HG03196 (cell line): ENCODE results near the gene HNRNPCL1.
"Not testable (repeated sequence)": the region's sequence is repeated elsewhere in the genome, so short reads cannot be mapped to it uniquely, and the experiment has no call there.

Source experiments
- ATAC-seq: cut with Tn5 transposase; IDR thresholded peaks from one replicate; pipeline ENCODE4 v1.9.1; 2021; ENCODE audit not compliant: unreplicated experiment

The HNRNPCL1 gene

DNA sequence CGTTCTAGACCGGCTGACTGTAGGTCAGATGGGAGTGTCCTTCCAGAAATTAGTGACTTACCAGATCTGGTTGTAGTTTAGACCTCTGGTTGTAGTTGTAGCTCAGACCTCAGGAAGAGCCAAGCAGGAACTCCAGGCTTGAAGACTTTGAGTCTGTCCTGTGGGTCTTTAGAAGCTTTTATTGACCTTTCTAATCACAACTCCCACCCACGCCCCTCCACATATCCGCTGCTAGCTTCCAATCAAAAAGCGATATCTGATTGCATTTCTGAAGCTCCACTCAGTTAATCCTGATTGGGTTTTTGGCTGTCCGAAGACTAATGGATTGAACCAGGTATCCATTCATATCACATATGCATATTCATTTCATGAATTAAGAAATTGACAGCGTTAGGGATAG, at the start of gene HNRNPCL1:
TSS of gene HNRNPCL1 (minus strand) at position 101 of the 400 bp plus-strand sequence. CDS start 431 bp downstream, outside the sequence.
- not testable (repeated sequence) for ATAC-seq

DNA sequence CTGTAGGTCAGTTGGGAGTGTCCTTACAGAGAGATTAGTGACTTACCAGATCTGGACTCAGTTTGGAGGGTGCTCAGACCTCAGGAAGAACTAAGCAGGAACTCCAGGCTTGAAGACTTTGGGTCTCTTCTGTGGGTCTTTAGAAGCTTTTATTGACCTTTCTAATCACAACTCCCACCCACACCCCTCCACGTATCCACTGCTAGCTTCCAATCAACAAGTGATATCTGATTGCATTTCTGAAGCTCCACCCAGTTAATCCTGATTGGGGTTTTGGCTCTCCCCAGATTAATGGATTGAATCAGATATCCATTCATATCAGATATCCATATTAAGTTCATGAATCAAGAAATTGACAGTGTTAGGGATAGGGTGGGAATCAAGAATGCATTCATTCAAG, 49.6 kb upstream of the HNRNPCL1 start, which contains the start of gene PRAMEF10:
TSS of gene PRAMEF10 (minus strand) at position 101 of the 400 bp plus-strand sequence. CDS start 2,423 bp downstream, outside the sequence.
- ATAC-seq, result not testable (repeated sequence)

DNA sequence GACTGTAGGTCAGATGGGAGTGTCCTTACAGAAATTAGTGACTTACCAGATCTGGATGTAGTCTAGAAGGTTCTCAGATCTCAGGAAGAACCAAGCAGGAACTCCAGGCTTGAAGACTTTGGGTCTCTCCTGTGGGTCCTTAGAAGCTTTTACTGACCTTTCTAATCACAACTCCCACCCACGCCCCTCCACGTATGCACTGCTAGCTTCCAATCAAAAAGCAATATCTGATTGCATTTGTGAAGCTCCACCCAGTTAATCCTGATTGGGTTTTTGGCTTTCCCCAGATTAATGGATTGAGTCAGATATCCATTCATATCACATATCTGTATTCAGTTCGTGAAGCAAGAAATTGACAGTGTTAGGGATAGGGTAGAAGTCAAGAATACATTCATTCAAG, 37.6 kb upstream of the HNRNPCL1 start, which contains the start of gene PRAMEF4:
TSS of gene PRAMEF4 (minus strand) at position 101 of the 400 bp plus-strand sequence. CDS start 2,807 bp downstream, outside the sequence.
- ATAC-seq, result not testable (repeated sequence)

DNA sequence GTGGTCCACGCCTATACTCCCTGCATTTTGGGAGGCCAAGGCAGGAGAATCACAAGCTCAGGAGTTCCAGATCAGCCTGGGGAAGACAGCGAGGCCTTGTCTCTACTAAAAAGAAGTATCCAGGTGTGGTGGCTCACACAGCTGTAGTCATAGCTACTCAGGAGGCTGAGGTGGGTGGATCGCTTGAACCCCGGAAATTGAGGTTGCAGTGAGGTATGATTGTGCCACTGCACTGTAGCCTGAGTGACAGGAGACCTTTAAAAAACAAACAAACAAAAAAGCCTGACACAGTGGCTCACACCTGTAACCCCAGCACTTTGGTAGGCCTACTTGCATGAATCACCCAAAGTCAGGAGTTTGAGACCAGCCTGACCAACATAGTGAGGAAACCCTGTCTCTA, 29.9 kb upstream of the HNRNPCL1 start:
- ATAC-seq, result not testable (repeated sequence)

DNA sequence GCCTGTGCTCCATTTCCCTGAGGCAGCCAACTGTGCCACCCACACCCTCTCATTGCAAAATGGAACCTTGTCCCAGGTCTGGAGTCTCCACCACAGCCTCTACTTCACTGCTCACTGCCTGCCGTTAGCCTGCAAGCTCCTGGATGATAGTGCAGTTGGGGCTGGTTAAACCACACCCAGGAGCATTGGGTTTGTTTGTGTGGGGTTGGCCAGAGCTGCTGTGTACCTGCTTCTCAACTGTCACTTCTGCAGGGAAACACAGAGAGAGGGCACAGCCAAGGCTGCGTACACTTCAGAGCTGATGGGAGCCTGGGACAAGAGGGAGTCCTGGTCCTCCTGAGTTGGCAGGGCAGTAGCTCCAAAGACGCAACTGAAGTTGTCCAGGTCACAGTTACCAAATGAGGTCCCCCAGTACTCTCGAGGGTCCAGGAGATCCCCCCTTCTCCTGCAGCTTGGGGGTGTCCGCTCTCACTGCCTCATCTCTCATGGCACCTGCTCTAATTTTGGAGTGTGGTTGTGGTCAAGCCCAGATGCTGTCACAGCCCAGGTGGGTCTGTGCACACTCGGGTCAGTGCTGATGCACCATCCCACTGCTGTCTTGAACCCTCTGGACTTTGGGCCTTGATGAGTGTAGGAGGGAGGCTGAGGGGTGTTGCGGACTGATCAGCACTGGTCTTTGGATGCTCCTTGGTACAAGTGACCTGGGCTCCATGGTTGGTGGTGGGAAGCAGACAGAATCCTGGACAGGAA, 14.8 kb upstream of the HNRNPCL1 start:
- ATAC-seq, result not testable (repeated sequence)

DNA sequence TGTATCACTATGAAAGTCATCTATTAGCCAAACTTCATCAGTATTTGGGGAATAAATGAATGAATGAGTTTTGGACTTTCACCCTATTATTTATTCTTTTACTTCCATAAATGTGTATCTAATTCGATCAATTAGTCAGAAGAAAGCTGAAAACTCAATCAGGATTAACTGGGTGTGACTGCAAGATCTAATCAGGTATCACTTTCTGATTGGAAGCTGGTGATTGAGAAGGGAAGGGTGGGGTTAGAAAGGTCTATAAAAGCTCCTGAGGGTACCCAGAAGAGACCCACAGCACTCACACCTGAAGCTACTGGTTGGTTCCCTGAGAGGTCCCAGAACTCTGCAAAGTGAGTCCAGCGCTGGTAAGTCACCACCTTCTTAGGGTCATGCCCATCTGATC, 8.3 kb upstream of the HNRNPCL1 start, which contains the start of gene PRAMEF2:
TSS of gene PRAMEF2 (plus strand) at position 301 of the 400 bp plus-strand sequence. CDS start 1,924 bp downstream, outside the sequence.
- not testable (repeated sequence) for ATAC-seq

DNA sequence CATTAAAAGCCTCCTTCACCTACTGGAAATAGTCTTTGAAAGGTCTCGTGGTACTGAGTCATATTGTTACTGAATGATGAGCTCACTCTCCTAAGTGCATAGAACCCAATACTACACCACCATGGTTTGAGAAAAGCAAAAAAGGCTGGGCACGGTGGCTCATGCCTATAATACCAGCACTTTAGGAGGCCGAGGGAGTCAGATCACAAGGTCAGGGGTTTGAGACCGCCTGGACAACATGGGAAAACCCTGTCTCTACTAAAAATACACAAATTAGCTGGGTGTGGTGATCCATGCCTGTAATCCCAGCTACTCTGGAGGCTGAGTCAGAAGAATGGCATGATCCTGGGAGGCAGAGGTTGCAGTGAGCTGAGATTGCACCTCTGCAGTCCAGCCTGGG, 3.3 kb upstream of the HNRNPCL1 start:
- no peak for ATAC-seq

DNA sequence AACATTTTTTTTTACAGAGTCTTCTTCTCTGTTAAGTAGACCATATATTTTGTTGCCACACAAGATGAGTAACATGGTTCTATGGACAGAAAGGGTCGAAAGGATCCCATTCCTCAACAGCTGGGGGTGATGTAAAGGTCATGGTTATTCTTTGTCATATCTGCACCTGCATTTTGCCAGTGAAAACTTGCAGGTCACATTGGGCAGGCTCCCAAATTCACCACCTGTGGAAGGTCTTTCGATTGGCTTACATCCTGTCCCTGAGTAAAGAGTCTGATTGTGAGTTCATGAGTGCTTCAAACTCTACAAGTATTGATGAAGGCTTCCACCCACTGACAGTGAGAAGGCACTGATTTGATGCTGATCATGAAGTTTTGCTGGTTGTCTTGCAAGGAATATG, 15.3 kb downstream of the HNRNPCL1 start:
- ATAC-seq, result not testable (repeated sequence)

DNA sequence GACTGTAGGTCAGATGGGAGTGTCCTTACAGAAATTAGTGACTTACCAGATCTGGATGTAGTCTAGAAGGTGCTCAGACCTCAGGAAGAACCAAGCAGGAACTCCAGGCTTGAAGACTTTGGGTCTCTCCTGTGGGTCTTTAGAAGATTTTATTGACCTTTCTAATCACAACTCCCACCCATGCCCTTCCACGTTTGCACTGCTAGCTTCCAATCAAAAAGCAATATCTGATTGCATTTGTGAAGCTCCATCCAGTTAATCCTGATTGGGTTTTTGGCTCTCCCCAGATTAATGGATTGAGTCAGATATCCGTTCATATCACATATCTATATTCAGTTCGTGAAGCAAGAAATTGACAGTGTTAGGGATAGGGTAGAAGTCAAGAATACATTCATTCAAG, 17.2 kb downstream of the HNRNPCL1 start, which contains the start of gene PRAMEF11:
TSS of gene PRAMEF11 (minus strand) at position 101 of the 400 bp plus-strand sequence. CDS start 2,621 bp downstream, outside the sequence.
- ATAC-seq, result not testable (repeated sequence)

DNA sequence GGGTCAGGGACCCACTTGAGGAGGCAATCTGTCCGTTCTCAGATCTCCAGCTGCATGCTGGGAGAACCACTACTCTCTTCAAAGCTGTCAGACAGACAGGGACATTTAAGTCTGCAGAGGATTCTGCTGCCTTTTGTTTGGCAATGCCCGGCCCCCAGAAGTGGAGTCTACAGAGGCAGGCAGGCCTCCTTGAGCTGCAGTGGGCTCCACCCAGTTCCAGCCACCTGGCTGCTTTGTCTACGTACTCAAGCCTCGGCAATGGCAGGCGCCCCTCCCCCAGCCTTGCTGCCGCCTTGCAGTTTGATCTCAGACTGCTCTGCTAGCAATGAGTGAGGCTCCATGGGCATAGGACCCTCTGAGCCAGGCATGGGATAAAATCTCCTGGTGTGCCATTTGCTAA, 29.5 kb downstream of the HNRNPCL1 start:
- ATAC-seq, result not testable (repeated sequence)

DNA sequence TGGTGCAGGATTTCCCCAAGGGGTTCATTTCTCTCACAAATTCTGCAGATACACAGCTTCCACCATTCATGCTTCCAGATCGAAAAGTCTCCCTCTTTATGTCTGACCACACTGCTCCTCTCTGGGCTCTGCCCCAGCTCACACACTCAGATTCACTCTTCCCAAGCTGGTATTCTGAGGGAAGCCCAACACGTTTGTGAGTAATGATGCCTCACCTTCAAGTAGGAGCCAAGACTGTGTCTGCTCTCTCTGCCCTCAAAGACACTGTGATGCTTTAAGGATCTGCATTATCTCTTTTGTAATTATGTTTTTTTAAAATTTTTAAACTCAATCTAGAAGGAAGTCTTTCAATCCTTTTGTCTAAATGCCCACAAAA, 37.1 kb downstream of the HNRNPCL1 start:
- no peak for ATAC-seq

DNA sequence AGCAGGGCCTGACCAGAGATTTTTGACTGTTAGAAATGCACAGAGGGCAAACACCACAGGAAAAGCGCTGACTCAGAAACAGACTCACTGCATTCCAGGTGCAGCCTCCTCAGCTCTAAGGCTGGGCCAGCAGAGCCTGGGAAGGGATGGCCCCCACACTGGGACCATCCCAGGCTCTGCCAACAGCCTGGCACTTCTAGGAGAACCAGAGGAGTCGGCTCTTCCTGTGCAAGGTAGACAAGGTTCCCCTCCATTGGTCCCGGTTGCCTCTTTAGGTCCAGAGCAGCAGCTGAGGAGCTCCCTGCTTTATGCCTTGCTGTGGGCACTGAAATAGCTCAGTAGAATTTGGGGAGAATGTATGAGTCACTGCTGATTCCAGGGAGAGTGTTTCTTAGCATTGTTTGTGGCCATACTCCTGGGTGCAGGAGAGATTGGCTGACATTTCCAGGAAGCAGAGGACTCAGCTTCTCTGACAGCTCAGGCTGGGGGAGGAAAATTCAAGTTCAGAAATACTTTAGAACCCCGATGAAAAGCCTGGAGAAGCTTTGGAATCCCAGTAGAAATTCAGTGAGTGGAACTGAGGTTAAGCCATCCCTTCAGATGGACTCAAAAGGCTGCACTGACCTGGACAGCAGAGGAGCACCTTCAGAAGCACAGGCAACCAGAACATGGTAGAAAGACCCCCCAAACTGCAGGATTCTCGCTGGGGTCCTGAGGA, 37.7 kb downstream of the HNRNPCL1 start:
- no peak for ATAC-seq

DNA sequence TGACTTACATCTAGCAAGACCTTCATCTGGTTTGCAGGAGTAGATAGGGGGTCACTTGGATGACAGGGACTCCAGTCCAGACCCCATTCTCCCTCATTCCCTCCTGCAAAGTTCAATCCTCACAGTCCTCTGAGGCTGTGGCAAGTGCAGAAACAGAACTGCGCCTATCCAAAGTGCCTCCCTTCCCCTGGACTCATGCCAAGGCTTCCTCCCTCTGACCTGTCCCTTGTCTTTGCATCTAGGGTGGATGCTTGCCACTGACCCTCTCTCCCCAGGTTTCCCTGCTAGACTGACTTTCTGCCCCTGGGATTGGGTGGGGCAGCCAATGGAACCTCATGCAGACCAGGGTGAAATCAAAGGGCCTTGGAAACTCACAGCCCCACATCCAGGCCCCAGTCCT, 38.6 kb downstream of the HNRNPCL1 start:
- ATAC-seq, result no peak

DNA sequence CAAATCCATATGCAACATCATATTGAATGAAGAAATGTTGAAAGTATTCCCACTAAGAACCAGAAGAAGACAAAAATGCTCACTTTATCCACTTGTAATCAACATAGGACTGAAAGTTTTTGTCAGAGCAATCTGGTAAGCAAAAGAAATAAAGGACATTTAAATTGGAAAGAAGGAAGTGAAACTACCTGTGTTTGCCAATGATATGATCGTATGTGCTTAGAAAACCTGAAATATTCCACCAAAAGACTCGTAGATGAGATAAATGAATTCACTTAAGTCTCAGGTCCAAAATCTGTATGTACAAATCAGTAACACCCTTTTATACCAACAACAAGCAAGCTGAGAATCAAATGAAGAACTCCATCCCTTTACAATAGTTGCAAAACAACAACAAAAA, 48.8 kb downstream of the HNRNPCL1 start:
- ATAC-seq, result no peak

DNA sequence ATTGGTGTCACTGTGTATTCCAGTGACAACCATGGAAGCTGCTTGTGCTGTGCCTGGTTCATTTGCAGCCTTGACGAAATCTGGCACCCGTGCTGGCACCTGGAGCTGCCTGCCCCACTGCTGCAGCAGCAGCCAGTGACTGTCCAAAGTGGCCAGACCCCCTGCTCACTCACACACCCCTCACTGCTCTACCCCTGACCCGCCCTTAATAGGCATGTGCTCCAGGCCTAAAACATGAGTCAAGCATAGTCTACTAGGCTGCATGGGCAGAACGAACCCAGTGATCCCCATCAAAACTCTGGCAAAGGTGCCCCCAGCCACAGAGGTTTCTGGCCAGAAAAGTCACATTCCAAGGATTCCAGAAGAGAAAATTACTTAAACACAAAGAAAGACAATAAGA, 49.6 kb downstream of the HNRNPCL1 start:
- ATAC-seq, result no peak
